GM18861 (cell line): ENCODE results near the gene ZNF160.
A peak's percentile ranks its signal among the peaks of the same experiment; 100 is the strongest.
"Not testable (repeated sequence)": the region's sequence is repeated elsewhere in the genome, so short reads cannot be mapped to it uniquely, and the experiment has no call there.

Experiments used
- ATAC-seq: cut with Tn5 transposase; IDR thresholded peaks from one replicate; pipeline ENCODE4 v1.9.1; 2021; ENCODE audit not compliant: unreplicated experiment

Gene ZNF160

GRCh38 chr19:53103234-53104203 lies at the start of gene ZNF160:
Gene ZNF160 (minus strand): TSS chr19:53103422. CDS start chr19:53086276, 17,146 bp downstream.
- ATAC-seq = peak; percentile 83

DNA sequence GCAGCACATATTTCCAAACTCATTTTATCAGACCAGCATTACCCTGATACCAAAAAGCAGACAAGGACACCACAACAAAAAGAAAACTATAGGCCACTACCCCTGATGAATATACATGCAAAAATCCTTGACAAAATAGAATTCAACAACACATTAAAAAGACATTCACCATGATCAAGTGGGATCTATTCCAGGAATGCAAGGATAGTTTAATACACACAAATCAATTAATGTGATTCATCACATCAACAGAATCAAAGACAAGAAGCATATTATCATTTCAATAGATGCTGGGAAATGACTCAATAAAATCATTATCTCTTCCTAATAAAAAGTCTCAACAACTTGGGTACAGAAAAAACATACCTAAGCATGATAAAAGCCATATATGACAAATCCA lies 44.4 kb upstream of the ZNF160 start:
- ATAC-seq = no peak

DNA sequence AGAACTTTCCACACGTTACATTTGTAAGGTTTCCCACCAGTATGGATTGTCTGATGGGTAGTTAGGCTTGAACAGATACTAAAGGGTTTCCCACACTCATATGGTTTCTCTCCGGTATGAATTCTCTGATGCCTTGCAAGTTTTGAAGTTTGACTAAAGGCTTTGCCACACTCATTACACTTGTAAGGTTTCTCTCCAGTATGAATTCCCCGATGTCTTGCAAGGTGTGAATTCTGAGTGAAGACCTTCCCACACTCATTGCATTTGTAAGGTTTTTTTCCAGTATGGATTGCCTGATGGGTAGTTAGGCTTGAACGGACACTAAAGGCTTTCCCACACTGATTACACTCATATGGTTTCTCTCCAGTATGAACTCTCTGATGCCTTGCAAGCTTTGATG lies 37.1 kb upstream of the ZNF160 start:
- ATAC-seq = no peak

DNA sequence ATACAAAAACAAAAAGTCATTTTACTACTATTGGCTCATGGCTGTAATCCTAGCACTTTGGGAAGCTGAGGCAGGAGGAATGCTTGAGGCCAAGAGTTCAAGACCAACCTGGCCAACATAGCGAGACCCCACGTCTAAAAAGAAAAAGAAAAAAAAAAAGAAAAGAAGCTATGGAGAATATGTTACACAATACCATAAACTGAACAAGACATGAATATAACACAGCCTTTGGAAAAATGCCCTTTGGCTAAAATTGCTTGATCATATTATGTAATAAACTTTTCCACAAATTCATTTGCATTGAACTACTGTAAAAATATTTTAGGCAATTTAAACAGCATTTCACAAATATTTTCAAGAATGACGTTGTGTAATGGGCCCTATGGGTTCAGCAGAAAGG lies 33.2 kb upstream of the ZNF160 start:
- no peak for ATAC-seq

DNA sequence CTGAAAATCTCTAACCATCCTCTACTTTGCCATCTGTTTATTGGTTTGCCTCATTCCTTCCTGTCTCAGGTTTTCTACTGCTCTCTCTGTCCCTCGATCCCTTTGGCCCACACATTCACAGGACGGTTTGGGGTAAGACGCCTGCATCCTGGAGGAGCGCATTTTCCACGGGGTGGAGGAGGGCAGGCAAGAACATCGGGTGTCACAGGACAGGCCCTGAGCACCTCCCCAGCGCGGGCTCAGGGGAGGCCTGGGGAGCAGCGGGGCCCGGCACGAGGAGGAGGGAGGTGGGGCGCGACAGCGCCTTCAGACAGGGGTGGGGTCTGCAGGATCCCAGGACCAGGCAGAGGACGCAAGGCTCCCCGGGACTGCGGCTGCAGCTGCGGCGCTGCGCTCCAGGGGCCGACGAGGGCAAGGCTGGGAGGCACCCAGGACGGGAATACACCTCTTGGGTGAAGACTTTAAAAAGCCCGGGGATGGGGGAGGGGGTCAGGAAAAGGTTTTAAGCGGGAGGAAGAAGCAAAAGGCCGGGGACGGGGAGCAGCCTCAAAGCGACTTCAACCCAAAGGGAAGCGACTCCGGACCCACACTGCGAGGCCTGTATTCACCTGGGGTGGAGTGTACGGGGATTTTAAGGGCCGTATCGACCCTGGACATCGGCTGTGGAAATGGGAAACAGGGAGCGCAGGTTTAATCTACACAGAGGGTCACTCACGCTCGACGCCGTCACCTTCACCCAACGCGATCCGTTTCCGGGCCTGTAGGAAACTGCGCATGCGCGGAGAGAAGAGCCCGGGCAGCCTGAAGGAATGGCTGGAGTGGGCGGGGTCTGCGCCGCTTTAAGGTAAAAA lies 29.1 kb upstream of the ZNF160 start, which contains the start of gene ZNF415:
ZNF415 (minus strand) TSS at position 770 of the 851 bp plus-strand sequence. CDS start 10,234 bp downstream, outside the sequence.
- no peak for ATAC-seq

DNA sequence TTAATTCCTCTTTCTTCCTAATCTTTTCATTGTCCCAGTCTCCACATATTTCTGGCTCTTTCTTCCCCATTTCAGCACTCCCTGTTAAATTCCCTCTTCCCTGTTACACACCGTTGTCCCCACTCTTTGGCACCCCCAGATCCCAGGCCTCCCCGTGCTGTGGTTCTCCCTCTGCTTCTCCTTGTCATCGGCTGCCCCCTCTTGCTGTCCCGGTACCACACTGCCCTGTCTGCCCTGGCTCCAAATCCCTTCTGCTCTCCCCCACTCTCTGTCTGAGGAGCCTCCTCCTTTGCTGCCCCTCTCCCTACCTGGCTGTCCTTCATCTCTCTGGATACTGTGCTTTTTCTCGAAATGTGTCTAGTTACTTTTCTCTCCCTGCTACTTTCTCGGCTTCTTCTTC lies 28.5 kb upstream of the ZNF160 start:
- ATAC-seq = no peak

DNA sequence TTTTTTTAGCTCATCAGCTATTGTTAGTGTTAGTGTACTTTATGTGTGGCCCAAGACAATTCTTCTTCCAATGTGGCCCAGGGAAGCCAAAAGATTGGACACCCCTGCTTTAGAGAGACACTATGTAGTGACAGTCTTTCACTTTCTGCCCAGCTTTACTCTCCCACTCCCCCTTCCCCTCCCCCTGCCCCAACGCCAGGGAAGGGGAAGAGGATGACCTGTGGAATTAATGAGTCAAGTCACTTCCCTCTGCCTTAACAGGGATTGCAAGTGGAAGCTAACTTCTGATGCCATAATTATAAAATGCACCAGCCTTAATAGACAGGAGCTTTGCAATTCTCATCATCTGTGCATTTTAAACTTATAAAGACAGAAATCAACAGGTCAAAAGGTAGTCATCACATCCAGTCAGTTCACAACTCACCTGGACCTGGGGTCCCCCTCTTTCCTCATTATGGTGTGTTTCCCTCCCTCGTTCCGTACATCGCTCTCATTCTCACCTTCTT lies 27.9 kb upstream of the ZNF160 start:
- no peak for ATAC-seq

- ATAC-seq = no peak
These were observed 27.3 kb upstream of the ZNF160 start for GRCh38 chr19:53130506-53130905.

DNA sequence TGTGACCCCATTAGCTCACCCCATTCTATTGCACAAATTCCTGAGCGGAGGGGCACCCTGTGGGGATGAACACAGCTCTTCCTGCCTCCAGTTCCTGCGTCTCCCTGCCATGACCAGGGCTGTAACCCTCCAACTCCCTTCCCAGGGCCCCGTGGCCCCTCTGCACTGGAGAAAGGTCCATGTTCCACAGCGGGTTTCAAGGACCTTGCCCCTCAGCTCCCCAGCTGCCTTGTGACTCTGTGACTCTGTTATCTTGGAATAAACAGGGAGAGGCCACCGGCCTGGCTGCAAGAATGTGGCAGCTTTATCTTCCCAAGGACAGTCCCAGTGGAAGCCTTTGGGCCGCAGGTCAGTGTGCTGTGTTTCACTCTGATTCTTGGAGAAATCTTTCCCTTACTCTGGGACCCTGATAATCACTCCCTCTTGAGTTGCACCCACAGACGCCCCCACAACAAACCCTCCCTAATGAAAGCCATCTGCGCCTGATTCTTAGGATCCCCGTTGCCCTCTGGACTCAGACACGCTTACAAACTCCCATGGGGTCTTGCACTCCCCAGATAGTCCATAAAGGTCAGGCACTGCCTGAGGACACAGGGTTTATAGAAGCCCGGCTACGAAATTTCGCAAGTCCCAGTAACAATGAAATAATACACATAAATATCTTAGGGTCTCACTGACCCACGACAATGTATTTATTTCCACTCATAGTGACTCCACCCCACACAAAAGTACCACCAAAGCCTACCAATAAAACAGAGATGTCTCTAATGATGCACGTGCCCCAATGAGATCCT lies 23.7 kb upstream of the ZNF160 start:
- not testable (repeated sequence) for ATAC-seq

- no peak for ATAC-seq
These were observed 20.2 kb upstream of the ZNF160 start for GRCh38 chr19:53123400-53123799.

DNA sequence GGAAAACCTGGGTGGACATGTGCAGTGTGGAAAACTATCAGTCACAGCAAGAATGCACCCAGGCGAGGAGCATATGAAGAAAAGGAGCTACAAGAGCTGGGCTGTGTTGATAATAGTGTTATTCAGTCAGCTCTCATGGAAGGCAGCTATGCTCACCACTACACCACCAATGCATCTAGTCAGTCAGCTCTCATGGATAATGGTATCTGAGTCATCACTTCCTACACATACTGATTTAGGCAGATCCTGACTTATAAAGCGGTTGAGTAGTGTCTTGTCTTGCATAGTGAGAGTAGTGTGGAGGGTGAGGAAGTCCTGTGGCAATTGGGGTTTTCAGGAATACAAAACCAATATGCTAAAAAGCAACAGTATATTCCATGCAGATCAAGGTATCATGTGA lies 9.1 kb upstream of the ZNF160 start:
- no peak for ATAC-seq

DNA sequence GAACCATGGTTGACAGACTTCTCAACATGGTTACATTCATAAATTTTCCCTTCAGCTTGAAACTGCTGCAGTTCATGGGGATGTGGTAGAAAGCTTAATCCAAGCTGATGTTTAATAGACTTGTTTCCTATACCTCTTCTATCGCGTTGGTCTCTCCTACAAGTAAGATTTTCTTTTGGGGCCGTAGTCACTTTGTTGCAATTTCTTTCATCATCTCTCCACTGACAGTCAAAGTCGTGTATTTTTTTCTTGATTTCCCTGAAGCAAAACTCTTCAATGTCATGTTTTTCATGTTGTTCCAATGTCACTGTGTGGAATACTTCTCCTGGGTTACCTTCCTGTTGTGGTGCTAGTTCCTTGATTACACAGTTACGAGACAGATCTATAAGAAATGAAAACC lies 6.3 kb upstream of the ZNF160 start:
- no peak for ATAC-seq

GRCh38 chr19:53102756-53103233 lies 427 bp downstream of the ZNF160 start:
- peak; percentile 21 for ATAC-seq

GRCh38 chr19:53102206-53102755 lies 941 bp downstream of the ZNF160 start:
- ATAC-seq = no peak

- no peak for ATAC-seq
These were observed 1.7 kb downstream of the ZNF160 start for GRCh38 chr19:53101518-53101917.

DNA sequence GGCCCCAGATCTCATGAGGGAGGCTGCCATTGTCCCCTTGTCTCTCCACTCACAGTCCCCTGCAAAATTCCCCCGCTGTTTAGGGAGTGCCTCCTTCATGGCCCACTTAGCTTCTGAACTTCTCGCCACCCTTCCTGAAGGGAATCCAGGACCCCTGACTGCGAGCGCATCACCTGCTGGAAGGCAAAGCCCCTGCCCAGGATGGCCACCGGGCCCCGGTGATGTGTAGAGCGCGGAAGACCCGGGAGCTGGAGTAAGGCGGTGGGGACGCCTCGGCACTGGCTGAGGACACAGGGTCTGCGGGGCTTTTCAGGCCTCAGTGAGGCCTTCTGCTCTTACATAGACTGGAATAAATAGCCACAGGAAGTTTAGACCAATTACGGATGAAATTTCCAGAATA lies 4.7 kb downstream of the ZNF160 start:
- not testable (repeated sequence) for ATAC-seq

GRCh38 chr19:53096982-53097690 lies 6.1 kb downstream of the ZNF160 start:
- not testable (repeated sequence) for ATAC-seq

GRCh38 chr19:53096579-53096978 lies 6.6 kb downstream of the ZNF160 start:
- not testable (repeated sequence) for ATAC-seq

DNA sequence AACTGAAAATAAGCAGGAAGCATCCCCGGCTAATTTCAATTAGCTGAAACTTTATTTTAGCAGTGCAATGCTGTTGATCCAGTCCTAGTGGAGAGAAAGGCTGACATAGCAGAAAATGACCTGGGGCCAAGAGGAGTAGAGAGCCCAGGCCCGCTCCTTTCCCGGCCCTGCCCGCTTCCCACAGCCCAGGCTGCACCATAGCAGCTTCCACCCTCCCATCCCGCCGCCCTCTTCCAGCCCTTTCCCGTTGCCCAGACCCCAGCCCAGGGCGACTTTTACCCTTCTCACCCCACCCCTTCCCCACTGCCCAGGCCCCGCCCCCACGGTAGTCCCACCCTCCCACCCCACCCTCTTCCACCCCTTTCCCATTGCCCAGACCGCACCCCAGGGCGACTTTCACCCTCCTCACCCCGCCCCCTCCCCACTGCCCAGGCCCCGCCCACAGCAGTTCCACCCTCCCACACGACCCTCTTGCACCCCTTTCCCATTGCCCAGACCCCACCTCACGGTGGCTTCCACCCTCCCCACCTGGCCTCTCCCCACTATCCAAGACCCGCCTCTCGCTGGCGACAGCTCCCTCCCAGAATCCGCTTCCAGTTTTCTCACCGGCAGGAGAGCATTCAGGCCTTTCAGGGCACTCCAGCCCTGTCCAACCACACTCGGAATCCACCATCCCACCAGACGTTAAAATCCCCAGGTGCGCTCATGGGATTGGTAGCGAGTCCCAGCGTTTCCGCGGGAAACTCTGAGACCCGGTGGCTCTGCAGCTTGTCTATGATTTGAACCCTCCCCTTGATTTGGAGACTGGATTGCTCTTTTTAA lies 8.3 kb downstream of the ZNF160 start:
- ATAC-seq = no peak
